Inferior parietal cortex (tissue), 1 donor: Measurements from ENCODE around the gene NDE1.
"Not testable (repeated sequence)": the region's sequence is repeated elsewhere in the genome, so short reads cannot be mapped to it uniquely, and the experiment has no call there.

Source experiments
- DNase-seq: peaks from one replicate; pipeline ENCODE4 v3.0.0-alpha.2; 2016; ENCODE audit errors: extremely low spot score

Gene NDE1

DNA sequence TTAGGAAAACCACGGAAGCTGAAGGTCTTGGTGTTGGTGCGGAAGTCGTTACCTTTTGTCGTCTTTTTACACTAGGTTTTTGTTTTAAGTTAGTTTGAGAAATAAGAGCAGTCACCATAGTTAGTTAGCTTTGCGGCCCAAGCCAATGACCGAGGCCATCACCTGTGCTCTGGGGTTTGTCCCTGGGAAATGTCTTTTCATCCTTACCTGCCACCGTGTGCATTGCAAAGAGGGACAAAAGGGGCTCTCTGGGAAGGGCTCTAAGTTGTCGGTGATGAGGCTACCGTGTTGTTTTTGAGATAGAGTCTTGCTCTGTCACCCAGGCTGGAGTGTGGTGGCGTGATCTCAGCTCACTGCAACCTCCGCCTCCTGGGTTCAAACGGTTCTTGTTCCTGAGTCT is 49.8 kb downstream of the NDE1 start:
- DNase-seq, result no peak

GRCh38 chr16:15701367-15701766 is 51.3 kb downstream of the NDE1 start:
- no peak for DNase-seq

DNA sequence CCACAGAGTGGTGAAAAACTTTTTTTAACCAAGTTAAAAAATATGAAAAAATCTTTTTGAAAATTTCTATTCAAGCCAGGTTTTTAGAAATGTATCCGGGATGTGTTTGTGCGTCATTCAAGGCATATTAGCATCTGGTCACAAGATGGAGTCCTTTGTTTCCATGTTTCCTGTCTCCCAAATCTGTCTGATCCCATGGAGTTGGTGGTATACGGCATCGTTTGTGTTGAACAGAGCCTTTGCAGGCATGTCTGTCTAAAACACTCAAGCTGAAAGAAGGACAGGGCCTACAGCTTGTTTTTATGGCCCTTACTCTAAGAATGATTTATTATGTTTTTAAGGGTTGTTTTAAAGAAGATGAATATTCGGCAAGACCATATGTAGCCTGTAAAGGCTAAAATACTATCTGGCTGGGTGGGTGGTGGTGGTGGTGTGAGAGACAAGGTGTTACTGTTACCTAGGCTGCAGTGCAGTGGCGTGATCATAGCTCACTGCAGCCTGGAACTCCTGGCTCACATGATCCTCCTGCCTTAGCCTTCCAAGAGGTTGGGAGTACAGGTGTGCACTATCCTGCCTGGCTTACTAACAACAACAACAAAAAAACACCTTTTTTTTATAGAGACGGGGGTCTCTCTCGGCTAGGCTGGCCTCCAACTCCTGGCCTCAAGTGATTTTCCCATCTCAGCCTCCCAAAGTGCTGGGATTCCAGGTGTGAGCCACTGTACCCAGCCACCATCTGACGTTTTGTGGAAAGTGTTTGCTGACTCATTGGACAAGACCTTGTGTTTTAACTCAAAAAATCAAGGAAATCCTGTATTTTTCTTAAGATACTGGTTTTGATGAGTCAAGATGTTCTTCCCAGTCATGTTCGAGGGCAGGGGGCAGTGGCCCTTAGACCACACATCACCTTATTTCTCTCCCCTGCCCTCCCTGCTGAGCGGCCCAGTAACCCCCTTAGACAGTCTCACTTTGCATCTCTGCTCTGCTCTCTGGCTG is 52.2 kb downstream of the NDE1 start:
- DNase-seq, result no peak

DNA sequence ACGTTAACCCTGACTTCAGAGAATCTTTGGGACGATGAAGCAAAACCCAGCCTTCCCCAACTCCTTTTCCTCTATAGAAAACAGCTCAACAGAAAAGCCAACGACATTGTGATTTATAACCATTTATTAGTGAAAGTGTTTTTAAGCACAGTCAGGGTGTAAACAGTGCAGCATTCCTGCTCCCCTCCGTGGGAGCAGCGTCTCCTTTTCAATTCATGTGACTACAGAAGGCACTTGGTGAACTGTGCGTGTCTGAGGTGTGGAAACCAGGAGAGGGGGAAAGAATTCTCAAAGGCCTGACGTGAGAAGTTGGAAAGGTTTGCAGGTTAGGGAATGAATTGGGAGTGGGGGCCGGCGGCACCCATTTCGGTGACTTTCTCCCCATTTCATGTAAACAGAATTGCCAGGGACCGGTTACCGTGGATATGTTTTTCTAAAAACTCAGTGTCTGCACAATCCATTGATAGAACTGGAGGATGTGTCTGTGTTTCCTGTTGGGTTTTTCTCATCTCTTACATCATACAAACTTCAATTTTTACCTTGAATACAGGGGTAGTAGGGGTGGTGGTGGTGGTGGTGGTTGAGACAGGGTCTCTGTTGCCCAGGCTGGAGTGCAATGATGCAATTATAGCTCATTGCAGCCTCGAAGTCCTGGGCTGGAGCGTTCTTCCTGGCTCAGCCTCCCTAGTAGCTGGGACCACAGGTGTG is 53.1 kb downstream of the NDE1 start:
- DNase-seq, result no peak

GRCh38 chr16:15704545-15704987 is 54.5 kb downstream of the NDE1 start:
- DNase-seq, result peak; percentile 89

DNA sequence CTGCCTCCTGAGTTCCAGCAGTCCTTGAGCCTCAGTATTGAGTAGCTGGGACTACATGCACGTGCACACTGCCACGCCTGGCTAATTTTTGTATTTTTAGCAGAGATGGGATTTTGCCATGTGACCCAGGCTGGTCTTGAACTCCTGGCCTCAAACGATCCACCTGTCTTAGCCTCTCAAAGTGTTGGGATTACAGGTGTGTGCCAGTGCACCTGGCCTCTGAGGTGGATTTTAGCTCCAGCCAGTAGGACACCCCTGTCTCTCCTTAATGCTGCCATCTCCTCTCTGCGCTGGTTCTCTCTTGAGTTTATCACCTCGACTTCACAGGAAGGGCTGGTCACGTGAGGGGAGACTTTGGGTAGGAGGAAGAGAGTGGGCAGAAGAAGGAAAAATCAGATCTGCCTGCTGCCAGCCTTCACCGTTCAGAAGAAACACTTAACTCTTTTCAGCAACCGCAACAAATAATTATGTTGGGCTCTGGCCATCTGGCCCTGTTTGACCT is 55.1 kb downstream of the NDE1 start:
- no peak for DNase-seq

DNA sequence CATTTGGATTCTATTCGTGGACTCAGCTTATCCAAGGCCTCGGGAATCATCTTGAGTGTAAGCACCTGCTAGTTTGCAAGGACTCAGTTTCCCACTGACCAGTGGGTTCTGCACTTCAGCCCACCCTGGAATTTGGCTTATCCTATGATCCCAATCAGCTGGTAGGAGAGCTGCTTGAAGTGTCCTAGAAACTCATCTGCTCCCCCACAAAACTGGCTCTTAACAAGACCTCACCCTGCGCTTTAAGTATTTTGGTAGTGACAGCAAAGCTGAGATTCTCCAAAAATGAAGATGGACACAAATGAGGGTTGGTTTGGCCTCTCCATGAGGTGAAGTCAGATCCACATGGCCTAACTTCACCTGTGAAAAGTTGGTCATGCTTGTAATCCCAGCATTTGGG is 57.3 kb downstream of the NDE1 start:
- DNase-seq, result no peak

GRCh38 chr16:15708096-15708495 is 58.1 kb downstream of the NDE1 start:
- DNase-seq, result no peak

- no peak for DNase-seq
These were observed 59.0 kb downstream of the NDE1 start for GRCh38 chr16:15708997-15709396.

DNA sequence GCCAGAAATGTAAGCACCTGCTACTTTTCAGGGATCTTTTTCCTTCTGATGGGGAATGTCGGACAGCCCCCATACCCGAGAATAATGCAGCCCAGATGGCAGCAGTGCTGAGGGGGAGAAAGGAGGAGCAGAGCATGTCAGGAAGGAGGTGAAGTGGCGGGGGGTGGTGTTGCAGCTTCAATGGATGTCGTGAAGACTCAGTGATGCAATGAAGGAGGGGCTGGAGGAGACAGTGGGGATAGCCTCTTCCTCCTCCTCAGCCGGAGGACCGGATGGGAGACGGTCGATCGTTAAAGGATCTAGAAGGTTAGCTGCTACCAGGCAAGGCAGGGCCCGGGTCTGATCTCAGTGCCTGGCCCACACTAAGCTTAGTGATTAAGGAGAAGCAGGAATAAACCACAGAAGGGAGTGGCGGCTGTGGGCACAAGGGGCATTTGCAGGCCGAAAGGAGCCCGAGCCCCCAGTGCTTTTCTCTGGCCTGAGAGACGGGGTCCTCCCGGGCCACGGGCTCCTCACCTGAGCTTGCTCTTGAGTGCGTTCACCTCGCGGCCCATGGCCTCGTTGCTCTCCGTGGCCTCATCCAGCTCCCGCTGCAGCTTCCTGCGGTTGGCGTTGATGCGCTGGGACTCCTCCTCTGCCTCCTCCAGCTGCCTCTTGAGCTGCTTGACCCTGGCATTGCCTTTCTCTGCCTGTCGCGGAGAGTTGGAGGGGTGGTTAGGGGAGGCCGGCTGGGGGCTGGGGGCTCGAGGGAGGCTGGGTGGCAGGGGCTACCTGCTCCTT is 64.5 kb downstream of the NDE1 start:
- DNase-seq, result no peak

- no peak for DNase-seq
These were observed 65.2 kb downstream of the NDE1 start for GRCh38 chr16:15715221-15715620.

DNA sequence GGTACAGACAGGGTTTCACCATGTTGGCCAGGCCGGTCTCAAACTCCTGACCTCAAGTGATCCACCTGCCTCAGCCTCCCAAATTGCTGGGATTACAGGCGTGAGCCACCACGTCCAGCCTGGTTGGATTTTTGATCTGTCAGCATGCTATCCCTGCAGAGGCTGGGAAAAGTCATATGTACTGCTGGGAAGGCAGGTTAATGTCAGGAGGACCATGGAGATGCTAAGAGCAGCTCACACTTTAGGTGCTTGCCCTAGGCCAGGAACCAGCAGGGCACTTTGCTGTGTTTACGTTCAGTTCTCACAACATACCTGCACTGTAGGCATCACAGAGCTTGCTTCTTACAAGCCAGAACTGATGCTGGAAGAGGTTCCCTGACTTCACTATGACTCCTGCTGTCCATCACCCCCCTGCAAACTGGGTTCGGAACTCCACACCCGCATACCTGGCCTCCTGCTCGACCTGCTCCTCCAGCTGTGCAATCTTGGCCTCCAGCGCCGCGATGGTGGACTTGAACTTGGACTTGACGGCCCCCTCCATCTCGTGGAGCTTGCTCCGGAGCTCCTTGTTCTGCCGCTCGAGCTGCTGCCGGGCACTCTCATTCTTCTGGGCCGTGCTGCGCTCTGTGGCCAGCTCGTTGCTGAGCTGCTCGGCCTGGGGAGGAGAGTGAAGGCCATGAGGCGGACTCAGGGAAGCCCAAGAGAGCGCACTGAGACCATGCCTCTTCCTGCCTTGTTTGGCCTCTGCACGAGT is 66.8 kb downstream of the NDE1 start:
- DNase-seq, result no peak

GRCh38 chr16:15721018-15721417 is 71.0 kb downstream of the NDE1 start:
- no peak for DNase-seq

DNA sequence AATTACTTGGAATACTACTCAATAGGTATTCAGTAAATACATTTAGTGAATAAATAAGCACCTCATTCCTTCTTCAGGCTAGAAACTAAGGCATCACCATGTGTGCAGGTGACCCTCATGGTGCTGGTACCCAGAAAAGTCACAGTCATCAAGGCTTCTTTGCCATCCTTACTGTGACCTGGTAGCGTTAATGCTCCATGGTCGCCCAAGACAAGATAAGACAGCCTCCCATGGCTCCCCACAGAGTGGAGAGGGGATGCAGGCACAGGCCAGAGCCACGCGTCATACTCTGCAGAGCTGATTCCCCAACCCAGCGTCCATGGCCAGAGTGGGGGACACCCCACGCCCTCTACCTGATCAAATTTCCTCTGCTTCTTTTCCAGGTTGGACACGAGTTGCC is 73.8 kb downstream of the NDE1 start:
- no peak for DNase-seq

DNA sequence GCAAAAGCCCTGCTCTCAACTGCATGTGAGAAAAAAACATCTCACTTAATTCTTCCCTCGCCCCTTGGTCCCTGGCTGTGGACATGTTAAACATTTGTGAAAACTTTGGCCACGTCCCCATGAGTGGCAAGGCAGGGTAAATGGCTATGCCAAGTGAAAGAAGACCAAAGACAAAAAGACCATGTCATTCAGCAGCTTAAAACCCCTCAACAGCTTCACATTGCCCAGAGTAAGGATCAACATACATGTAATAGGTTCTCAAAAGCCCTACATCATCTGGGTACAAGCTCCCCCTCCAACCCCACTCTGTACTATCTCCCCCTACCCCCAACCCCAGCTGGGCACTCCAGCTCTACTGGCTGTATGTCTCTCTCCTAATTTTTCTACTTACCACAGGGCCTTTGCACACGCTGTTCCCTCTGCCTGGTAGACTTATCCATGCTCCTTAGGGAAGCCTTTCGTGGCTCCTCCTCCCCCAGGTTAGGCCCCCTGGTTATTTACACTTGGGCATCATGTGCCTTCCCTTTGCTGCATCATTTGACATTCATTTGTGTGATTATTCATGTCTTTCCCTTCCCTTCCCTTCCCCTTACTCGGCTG is 75.7 kb downstream of the NDE1 start:
- no peak for DNase-seq

DNA sequence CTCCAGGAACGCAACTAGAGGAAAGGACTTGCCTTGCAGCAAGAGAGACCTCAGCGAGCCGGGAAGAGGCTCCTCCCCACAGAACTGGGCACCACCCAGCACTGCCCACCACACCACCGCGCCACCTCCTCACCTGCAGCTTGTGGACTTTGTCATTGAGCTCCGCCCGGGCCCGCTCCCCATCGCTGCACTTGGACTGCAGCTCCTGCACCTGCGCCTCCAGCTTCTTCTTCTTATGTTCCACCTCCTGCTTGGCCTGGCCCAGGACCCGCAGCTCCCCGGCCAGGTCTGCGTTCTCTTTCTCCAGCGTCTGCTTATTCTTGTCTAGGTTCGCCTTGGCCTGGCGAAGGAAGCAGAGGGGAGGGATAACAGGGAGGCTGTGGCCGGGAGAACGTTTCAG is 76.7 kb downstream of the NDE1 start:
- DNase-seq, result no peak

DNA sequence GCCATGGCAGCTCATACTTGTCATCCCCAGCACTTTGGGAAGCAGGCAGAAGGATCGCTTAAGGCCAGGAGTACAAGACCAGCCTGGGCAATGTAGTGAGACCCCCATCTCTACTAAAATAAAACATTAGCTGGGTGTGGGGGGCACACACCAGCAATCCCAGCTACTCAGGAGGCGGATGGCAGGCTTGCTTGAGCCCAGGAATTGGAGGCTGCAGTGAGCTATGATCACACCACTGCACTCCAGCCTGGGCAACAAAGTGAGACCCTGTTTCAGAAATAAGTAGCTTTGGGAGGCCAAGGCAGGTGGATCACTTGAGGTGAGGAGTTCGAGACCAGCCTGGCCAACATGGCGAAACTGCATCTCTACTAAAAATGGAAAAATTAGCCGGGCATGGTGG is 77.7 kb downstream of the NDE1 start:
- DNase-seq, result not testable (repeated sequence)

DNA sequence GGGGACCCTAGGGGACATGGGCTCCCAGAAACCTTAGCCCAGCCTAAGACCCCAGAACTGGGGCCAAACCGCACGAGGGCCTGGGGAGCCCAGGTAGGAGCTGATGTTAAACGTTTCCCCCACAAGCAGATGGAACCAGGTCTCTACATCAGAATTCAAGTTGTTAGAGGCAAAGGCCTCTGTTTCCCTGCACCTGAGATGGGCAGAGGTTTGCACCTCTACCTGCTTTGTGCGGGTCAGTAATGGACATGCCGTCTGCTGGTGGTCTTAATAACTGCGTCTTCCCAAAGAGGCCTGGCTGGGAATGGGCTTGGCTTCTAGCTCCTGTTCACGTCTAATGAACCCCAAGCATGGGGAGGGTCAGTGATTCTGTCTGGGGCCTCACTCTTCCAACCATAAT is 79.1 kb downstream of the NDE1 start:
- no peak for DNase-seq

DNA sequence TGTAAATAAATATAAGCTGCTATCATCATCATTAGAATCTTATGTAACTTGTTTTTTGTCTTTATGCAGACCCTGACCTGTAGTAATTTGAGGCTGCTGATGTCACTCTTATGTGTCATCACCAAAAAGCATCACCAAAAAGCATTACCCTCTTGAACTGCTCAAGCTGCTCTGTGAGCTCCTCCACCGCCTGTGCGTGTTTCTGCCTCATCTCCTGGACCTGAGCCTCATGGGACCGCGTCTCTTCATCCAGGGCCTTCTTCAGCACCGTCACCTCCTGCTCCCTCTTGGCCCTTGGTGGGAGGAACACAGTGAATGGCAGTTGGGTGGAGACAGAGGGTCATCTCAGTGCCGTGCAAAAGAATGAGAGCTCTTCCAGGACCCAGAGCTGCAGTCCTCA is 82.4 kb downstream of the NDE1 start:
- no peak for DNase-seq

GRCh38 chr16:15735610-15736009 is 85.6 kb downstream of the NDE1 start:
- DNase-seq, result no peak

DNA sequence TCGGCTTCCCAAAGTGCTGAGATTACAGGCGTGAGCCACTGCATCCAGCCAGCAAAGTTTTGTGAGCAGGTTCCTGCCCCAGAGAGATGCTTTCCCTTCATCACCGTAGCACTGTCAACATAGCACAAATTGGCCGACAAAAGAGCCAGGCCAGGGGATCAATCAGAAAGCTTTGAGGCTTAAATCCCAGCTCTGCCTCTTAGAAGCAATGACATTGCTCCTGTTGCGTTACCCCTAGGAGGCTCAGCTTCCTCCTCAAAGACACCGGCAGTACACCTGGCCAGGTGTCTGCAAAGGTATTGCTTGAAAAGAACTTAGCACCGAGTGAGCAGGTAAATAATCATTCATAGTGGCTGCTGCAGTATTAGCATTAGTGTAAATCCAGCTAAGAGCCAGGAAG is 86.5 kb downstream of the NDE1 start:
- DNase-seq, result no peak
